Endothelial cell of umbilical vein (primary cell): ENCODE data around the gene TMEM89.

Experiments
- EZH2 ChIP-seq: IDR thresholded peaks from 2 replicates; pipeline ENCODE4 v1.6.1; 2012; ENCODE audit warnings: borderline replicate concordance, low read depth, mild to moderate bottlenecking, moderate library complexity, low read length, inconsistent platforms; ENCODE audit not compliant: severe bottlenecking
- POLR2A ChIP-seq: IDR thresholded peaks from 2 replicates; pipeline ENCODE4 v1.6.1; 2012; ENCODE audit warnings: low read depth, mild to moderate bottlenecking, control low read depth, low read length
- TF ChIP-seq, protein P1 (sequence below), 2 donors: IDR thresholded peaks; 1 replicate in 1 of 2; 2 replicates in 1 of 2; pipeline ENCODE4 v1.5.1; 2011; ENCODE audit warnings: low read length in 2 of 2, mild to moderate bottlenecking in 2 of 2, moderate library complexity in 2 of 2, control low read depth in 1 of 2, inconsistent platforms in 1 of 2, low read depth in 1 of 2; ENCODE audit not compliant: insufficient read depth in 1 of 2; ENCODE audit errors: extremely low read depth in 1 of 2

DNA sequence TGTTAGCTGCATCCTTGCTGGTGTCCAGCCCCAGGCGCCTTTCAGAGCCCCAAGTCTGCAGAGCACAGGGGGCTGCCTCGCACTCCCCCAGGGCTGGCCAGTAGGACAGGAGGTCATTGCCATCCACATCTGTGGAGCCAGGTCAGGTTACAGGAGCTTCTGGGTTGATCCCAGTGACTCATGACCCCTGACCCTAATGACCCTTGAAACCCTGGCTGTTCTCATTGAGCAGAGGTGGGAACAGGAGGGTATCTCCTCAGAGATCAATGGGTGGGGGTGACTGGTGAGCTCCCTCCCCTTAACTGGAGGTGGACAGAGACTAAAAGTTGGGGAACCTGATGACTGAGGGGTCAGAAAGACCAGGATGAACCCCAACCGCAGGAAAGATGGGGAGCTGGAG is 19.8 kb upstream of the TMEM89 start:
- TF ChIP-seq, protein P1, sequence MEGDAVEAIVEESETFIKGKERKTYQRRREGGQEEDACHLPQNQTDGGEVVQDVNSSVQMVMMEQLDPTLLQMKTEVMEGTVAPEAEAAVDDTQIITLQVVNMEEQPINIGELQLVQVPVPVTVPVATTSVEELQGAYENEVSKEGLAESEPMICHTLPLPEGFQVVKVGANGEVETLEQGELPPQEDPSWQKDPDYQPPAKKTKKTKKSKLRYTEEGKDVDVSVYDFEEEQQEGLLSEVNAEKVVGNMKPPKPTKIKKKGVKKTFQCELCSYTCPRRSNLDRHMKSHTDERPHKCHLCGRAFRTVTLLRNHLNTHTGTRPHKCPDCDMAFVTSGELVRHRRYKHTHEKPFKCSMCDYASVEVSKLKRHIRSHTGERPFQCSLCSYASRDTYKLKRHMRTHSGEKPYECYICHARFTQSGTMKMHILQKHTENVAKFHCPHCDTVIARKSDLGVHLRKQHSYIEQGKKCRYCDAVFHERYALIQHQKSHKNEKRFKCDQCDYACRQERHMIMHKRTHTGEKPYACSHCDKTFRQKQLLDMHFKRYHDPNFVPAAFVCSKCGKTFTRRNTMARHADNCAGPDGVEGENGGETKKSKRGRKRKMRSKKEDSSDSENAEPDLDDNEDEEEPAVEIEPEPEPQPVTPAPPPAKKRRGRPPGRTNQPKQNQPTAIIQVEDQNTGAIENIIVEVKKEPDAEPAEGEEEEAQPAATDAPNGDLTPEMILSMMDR (IDR thresholded peaks at IDR 0.05; ENCODE audit: extremely low read depth in 1 of 2, insufficient read depth in 1 of 2, low read depth in 1 of 2, low read length in 2 of 2): no peak
- TF ChIP-seq EZH2 (no peak), POLR2A (no peak)
